HG03432 (cell line): Measurements from ENCODE around the gene ICAM5.
"Not testable (repeated sequence)": the region's sequence is repeated elsewhere in the genome, so short reads cannot be mapped to it uniquely, and the experiment has no call there.

Experiments
- ATAC-seq: cut with Tn5 transposase; IDR thresholded peaks from one replicate; pipeline ENCODE4 v1.9.1; 2021; ENCODE audit warnings: mild to moderate bottlenecking, moderate library complexity; ENCODE audit not compliant: unreplicated experiment

Gene ICAM5

DNA sequence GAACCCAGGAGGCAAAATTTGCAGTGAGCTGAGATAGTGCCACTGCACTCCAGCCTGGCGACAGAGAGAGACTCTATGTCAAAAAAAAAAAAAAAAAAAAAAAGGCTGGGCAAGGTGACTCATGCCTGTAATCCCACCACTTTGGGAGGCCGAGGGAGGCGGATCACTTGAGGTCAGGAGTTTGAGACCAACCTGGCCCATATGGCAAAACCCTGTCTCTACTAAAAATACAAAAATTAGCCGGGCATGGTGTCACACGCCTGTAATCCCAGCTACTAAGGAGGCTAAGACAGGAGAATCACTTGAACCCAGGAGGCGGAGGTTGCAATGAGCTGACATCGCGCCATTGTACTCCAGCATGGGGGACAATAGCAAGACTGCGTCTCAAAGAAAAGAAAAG lies 47.0 kb downstream of the ICAM5 start:
- not testable (repeated sequence) for ATAC-seq

DNA sequence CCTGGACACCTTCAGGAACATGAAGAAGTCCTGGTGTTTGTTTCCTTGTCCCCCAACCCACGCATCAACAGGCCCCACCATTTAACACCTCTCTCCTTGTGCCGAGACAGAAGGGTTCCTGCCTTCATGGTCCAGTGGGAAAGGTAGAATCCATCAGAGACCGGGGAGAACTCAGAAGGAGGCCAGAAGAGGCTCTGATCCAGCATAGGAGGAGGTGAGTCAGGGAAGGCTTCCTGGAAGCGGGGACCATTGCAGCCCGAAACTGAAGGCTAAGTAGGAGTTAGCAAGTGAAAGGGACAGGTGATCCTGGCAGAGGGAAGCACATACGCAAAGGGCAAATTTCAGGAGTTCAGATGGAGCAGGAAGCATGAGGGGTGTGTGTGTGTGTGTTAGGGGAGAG lies 49.2 kb downstream of the ICAM5 start:
- no peak for ATAC-seq

DNA sequence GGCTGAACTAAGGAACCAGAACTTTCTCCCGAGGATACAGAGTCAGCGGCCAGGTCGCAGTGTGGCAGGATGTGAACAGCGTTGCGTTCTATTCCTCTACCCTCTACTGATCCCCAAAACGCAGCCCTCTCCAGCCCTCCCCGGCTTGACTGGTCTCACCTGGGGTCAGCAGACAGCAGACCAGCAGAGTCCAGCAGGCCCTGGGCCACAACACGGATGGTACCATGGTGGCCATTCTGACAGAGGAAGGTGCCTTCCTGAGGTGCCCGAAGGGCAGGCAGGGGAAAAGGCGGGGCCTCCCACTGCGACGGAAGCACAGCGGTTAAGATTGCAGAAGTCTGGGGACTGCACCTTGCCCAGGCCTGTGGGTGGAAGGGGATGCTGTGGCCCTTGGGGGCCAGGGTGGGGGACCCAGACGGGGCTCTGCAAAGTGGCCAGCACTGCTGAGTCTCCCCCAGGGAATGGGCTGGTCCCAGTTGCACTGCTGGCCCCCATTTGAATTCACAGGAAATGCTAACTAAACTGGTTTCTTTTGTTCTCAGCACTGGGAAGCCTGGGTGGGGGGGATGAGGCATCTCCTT lies 49.7 kb downstream of the ICAM5 start, which contains the start of gene ICAM3:
Gene ICAM3, minus strand, starts transcription at position 245 of the 581 bp plus-strand sequence. Its CDS starts 10 bp downstream, at position 235.
- peak; percentile 69 for ATAC-seq

DNA sequence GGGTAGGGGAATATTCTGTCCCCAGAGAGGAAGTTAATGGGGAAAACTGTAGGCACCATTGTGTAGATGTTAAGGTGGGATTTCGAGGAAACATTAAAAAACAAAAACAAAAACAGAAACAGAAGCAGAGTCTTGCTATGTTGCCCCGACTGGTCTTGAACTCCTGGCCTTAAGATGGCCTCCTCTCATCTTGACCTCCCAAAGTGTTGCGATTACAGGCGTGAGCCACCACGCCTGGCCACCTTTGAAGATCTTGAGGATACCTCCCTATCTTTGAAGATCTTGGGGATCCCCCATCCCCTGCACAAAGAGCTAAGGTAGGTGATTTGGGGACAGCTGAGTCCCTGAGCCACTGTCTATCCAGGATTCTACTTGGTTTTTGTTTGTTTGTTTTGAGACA lies 50.2 kb downstream of the ICAM5 start:
- no peak for ATAC-seq

DNA sequence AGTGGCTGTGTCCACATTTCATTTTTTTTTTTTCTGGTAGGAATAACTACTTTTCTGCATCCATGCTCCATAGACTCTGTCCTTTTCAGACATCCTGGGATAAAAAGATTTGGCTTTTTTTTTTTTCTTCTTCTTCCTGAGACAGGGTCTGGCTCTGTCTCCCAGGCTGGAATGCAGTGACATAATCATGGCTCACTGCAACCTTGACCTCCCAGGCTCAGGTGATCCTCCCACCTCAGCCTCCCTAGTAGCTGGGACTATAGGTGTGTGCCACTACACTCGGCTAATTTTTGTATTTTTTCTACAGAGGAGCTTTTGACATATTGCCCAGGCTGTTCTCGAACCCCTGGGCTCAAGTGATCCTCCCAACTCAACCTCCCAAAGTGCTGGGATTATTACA lies 53.7 kb downstream of the ICAM5 start:
- ATAC-seq, result no peak

DNA sequence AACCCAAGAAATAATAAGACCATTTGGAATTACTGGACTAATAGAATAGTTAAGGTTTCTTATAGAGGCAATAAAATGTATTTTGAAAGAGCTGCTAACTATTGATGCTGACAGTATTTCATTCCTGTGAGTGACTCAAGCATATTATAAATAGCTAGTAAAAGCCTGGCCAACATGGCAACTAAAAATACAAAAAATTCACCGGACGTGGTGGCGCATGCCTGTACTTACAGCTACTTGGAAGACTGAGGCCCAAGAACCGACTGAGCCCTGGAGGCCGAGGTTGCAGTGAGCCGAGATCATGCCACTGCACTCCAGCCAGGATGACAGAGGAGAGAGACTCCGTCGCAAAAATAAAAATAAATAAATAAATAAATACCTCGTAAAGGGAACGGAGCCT lies 55.0 kb downstream of the ICAM5 start:
- ATAC-seq, result no peak
